Stimulated activated CD4-positive, alpha-beta T cell treated with anti-CD3 and anti-CD28 coated beads, TNF-alpha, amount 100 ng/mL, for 48 hours (primary cell): ENCODE data around the gene SUSD6.

Experiments
- DNase-seq, 3 donors: peaks; one replicate each; pipeline ENCODE4 v3.0.0-alpha.2; 2020; ENCODE audit warnings: low read depth in 3 of 3

SUSD6 gene

DNA sequence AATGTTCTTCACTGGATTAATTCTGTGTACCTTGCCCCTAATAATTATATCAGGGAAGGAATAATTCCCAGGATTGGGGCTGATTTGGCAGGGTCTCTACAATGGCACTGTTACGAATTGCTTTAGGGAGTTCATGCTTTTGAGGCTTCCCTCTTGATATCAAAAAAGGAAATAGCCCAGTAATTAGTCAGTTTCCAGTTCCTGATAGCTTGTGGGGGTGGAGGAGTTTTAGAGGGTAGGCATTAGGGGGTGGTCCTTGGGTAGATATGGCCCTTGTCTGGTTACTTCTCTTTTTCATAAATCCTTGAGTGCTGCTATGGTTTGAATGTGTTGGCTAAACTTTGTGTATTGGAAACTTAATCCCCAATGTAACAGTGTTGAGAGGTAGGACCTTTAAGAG, 149.4 kb downstream of the SUSD6 start:
- DNase-seq: no peak

- peak in 2 of 3 donors; percentile 30 to 45 for DNase-seq
Measured at GRCh38 chr14:69763761-69764510, 152.5 kb downstream of the SUSD6 start.
